ENCODE measurements around the gene LRRIQ1.

GRCh38 chr12:85017618-85018017, 18.5 kb upstream of the LRRIQ1 start:
- no peak for TF ChIP-seq IRF2 (CRISPR knock-in tag; IDR thresholded peaks at IDR 0.05)
- TF ChIP-seq MTA1 (CRISPR knock-in tag; IDR thresholded peaks at IDR 0.05; ENCODE audit: borderline replicate concordance), result no peak
- TF ChIP-seq CBFB (CRISPR knock-in tag; IDR thresholded peaks at IDR 0.05), result no peak
- TF ChIP-seq EZH2 (conservative IDR thresholded peaks at IDR 0.05; ENCODE audit: low read depth, low read length), result no peak
- TF ChIP-seq NR3C1 (CRISPR knock-in tag; IDR thresholded peaks at IDR 0.05), result no peak
- TF ChIP-seq FOXK2 (IDR thresholded peaks at IDR 0.05), result no peak
